CD4-positive, alpha-beta T cell treated with Interleukin-1 beta for 1 hour (primary cell): ENCODE measurements around the gene ZNF334.

Experiments used
- DNase-seq, 2 donors: peaks; one replicate each; pipeline ENCODE4 v3.0.0-alpha.2; 2020 to 2022

The ZNF334 gene

DNA sequence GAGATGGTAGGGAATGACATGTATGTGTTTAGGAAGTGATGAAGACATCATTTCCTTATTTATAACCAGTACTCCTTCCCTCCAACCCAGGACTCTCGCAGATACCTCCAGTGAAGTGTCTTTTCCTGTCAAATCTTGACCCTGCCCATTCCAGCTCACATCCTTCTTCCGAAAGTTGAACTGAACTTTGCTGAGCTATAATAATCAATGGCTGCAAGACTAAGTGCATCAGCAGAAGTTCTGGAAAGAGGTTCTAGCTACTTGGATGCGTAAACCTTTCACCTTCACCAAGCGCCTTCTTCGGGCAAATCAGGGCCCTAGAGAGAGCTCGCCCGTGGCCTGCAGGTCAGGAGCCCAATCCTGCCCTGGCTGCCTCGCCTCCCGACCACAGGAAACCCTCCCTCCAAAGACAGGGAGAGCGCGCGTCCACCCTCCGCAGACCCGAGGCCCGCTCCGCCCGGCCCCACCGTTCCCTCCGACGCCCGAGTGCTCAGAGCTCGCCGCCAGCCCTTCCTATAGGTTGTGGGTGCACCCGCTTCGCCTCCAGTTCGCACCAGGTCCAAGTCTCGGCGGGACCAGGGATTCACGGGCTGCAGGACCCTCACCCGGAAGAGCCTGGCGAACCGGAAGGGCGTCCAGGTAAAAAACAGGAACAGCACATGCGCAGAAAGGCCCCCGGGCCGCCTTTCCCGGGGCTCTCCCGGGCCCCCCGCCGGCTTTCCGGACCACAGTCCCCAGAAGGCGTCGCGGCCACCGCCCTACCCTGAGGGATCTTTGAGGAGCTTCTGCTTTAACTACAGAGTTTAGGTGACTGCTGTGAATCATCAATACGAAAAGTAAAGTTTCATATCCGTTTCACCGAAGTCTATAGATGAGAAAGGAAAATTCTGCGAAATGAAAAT is at the start of gene ZNF334:
Gene ZNF334 (minus strand): TSS at position 617 of the 902 bp plus-strand sequence. CDS start 1,457 bp downstream, outside the sequence.
- DNase-seq, result no peak

DNA sequence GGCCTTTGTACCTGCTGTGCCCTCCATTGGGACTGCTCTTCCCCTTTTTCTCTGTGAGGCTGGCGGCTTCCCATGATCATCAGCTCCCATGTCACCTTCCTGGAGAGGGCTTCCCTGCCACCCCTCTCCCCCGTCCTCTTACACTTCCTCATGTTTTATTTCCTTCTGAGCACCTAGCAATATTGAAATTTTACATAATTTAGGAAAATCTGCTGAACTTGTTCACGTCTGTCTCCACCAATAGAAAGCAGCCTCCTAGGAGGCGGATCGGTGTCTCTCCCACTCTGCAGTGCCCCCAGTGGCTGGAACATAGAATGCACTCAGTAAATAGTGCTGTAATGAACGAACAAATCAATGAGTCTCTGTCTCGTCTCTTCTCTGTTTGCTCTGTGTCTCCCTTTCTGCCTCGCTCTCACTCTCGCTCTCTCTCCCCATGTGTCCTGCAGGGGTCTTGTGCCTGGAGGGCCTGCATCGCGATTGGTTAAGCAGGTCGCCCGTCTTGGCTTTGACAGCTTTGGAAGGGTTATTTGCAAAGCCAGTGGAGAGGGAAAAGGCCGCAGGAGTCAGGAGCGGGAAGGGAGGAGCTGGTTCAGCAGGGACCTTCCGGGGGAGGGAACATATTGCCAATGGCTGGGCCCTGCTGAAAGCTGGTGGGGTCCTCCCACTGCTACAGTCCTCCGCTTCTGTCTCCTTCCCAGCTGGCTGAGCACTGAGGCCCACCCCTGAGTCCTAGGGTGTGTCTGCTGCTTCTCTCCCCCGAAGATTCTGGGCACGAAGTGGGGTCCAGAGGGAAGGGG is 49.2 kb upstream of the ZNF334 start:
- DNase-seq, result peak; percentile 53 to 57

DNA sequence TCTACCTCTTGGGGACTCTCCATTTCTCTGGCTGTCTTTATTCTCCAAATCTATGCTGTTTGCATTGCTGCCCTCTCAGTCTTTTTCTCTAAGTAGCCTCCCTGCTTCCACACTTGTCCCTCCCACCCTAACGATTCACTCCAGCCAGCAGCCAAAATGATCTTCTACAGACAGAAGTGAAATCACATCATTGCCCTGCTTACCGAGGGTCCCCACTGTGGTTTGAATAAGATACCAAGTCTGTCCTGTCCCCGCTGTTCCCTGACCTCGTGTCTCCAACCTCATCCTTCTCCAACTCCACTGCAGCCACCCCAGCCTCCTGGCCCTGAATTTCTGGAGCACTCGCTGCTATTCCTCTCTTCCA is 48.6 kb upstream of the ZNF334 start:
- no peak for DNase-seq

DNA sequence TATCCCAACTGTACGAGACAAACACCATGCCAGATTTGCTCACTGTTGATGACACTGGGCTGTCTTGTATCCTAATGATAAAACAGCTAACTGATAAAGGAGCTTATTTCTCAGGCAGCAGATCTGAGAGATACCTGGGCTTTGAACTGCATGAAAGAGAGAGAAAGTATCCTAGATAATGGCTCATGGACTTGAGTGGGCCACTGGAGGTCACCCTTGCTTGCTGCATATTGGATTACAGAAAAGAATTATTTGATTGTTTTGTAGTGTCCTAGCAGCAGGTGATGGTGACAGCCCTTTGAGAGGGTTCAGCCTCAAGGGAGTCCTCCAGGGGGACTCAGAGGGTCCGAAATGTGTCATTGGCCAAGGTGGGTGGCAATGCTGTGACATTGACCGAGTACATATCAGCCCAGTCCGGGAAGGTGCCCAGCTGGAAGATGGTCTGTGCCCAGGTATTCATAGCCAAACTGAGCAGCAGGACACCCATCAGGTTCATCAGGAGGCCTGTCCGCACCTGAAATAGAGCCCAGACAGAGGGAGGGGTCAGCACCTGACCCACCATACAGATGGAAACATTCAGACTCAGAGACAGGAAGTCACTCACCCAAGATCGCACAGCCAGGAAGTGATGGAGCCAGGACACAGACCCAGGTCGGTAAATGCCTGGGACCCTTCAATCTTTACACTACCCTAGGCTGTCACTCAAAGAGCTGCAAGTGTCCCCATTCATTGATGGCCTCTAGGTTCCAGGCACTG is 46.5 kb upstream of the ZNF334 start:
- no peak for DNase-seq

DNA sequence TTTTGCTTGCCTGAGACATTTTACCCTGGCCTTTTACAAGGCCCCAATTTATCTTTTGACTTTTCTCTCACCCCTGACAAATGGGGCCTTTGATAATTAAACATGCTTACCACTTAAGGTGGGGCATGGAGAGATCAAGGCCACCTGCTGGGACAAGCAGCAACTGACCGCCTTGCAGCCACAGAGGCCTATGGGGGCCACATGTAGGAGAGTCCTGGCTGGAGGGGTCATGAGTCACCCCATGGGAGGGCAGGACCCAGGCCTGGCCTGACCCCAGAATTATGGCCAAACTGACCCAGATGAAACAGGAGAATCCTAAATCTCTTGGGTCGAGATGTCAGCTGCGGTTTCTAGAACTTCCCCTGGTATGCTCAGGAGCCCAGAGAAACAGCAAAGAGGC is 45.6 kb upstream of the ZNF334 start:
- no peak for DNase-seq

DNA sequence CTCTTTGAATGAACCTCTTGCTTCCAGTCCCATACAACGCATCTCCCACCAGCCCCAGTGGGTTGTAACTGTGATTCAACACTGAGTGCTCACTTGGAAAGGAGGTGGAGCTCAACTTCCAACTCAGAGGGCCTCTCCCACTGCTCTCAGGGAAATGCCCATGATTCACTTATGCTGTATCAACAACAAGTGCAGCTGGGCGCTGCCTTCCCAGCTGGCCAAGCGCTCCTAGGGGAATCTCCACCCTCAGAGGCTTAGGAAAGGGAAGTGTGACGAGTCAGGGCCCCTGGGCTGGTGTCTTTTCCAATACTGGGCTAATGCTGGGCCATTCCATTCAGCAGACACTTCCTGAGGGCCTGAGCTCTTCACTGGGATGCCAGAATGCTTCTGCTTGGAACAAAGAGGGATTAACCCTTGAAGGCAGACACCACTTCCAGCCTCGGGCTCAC is 45.2 kb upstream of the ZNF334 start:
- no peak for DNase-seq

DNA sequence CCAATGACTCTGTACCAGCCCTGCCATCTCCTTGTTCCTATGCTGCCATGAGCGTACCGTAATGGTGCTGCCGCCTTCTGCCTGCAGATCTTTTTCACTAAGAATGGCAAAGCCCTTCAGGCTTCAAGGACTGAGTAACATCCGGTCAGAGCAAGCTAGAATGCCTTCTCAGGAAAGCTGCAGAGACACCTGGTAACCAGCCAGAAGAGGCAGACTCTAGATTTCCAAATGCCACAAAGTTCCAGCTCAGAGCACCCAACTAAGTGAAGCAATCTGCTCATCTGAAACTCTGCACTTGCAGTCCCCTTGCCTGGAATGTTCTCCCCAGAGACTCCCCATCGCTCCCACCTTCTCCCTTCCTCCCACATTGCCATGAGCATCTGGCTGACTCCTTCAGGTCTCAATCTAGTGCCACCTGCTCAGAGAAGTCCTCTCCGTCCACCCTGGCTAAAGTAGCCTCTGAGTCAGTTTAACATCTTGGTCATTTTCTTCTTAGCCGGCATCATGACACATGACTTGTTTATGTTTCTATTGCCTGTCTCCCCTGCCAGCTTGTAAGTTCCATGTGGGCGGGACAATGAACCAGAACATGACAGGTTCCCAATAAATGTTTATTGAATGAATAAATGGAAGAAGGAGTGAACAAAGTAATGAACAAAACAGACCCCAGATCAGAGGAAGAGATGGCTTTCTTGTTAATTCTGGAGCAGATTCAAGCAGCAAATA is 44.0 kb upstream of the ZNF334 start:
- no peak for DNase-seq

DNA sequence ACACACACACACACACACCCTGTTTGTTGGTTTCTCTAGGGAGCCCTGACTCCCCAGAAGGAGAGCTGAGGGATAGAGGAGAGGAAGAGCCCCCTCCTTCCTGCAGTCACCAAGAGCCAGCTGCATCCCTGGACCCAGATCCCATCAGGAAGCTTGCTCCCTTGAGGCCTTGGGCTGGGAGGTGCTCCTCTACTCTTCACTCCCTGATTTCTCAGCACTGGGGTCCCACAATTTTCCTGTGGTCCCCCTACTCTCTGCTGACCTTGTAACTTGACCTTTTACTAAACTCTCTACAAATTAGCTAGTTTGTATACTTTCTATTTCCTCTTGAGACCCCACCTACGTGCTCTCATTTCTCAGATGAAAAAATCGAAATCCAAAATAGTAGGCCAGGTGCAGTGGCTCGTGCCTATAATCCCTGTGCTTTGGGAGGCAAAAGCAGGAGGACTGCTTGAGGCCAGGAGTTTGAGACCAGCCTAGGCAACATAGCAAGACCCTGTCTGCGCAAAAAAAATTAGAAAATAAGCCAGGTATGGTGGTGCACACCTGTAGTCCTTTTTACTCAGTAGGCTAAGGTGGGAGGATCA is 42.1 kb upstream of the ZNF334 start:
- DNase-seq, result no peak

DNA sequence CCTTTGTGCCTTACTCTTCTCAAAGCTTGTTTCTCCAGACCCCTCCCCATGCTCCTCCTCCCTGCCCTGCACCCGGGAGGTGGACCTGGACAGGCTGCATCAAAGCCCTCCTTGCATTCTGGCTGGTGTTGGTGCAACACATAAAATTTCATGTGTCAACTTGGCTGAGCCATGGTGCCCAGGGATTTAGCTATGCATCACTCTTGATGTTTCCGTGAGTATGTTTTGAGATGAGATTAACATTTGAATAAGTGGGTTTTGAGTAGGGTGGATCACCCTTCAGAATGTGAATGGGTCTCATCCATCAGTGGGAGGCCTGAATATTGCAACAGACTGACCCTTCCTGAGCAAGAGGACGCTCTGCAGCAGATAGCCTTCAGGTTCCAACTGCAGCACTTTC is 41.5 kb upstream of the ZNF334 start:
- DNase-seq, result no peak

DNA sequence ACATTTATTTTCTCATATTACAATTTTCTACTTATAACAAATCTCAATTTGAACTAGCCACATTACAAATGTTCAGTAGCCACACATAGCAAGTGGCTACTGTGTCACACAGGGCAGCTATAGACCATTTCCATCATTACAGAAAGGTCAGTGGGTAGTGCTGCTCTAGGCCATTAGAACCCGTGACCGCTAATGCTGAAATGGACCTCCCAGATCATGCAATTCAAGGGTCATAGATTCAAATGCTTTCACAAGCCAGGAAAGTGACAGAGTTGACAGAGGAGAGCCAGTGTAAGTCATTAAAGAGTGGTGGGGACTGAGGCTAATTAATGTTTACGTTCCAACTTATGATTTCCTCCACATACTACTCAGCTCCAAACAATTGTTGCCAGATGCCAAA is 40.6 kb upstream of the ZNF334 start:
- DNase-seq, result no peak

DNA sequence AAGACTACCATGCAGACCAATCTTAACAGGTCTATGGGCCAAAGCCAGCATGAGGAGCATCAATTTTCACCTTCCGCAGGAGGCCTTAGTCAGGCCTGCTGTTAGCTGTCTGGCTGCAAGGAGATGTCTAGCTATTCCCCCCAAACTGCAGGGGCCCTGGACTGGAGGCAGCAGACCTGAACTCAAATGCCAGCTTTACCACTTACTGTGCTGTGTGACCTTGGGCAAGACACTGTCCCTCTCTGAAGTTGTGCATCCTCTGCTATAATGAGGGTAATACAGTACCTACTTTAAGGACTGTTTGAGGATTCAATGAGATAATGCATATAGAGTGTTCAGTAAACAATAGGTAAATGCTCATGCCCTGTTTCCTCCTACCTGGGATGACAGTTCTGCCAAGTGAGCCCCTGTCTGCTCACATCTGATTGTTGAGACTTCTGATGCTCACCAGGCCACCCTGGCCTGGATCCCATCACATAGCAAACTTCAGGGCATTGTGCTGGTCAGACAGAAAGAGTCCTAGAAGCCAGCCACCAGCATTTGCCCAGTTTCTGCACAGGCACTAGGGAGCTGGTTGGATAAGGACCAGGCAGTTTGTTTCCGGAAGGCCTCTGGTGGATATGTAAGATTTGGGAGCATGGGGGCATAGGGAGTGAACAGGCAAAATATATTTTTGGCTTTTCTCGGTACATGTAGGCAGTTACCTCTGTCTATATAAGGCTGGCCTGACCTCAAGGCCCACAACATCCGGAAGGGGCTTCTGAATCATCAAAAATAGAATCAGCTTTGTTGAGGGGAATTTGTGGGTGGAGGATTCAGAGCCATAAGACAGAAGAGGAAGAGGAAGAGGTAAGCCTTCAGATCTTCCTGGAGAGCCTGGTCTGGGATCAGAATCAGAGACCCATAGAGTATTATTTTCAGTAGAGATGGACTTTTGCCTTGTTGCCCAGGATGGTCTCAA is 39.4 kb upstream of the ZNF334 start:
- DNase-seq, result peak; percentile 21 to 27

DNA sequence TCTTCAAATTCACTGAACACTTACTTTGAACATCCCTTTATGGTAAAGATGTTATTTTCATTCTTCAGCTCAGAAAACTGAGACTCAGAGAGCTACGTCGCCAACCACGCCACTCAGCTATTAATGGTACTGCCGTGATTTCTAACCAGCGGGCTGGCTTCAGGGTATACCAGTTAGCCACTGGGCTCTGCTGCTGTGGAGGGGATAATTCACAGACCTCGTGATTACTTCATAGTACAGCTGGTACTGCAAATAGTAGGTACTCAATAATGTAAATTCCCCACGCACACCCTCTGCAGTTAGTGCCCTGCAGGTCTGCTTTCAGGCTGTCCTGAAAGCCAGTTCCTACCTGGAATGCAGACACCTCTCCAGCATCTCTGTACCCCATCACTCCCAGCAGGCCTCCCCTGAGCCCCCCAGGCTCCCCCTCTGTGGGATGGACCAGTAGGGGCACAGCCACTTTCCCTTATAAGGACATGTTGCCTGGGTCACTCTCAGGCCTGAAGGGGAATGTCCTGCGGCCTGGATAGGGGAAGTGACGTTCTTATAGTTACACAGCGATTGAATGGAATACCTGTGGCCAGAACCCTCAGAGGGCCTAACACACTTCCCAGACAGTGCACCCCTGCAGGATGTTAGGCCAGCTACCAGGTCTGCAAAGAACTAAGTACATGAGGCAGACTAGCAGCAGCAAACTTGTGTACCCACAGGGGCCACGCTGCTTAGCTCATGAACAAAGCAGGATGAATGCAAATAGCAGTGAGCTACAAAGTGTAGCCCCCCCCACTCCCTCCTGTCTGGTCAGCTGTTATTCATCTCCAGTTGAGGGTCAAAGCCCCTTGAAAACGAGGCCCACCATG is 38.4 kb upstream of the ZNF334 start:
- DNase-seq, result no peak

DNA sequence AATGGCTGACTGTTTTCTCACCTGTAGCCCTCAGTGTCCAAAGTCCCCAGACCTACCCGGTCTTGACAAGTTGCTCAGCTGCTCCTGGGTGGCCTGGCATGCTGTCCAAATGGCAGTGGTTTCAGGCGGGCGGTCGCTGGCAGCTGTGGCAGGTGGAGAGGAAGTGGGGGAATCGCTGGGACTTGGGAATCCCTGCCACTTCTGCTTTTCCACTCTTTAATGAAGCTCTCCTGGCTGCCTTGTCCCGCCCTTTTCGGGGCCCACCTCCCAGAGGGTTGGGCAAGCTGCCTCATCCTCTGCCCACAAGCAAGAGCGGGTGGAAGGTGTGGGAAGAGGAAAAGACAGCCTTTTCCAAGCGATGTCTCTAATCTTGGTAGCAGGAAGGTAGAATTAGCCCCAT is 37.1 kb upstream of the ZNF334 start, which contains the start of gene OCSTAMP:
Gene OCSTAMP (minus strand): TSS at position 194 of the 400 bp plus-strand sequence. CDS start 94 bp downstream, at position 100.
- DNase-seq, result no peak

DNA sequence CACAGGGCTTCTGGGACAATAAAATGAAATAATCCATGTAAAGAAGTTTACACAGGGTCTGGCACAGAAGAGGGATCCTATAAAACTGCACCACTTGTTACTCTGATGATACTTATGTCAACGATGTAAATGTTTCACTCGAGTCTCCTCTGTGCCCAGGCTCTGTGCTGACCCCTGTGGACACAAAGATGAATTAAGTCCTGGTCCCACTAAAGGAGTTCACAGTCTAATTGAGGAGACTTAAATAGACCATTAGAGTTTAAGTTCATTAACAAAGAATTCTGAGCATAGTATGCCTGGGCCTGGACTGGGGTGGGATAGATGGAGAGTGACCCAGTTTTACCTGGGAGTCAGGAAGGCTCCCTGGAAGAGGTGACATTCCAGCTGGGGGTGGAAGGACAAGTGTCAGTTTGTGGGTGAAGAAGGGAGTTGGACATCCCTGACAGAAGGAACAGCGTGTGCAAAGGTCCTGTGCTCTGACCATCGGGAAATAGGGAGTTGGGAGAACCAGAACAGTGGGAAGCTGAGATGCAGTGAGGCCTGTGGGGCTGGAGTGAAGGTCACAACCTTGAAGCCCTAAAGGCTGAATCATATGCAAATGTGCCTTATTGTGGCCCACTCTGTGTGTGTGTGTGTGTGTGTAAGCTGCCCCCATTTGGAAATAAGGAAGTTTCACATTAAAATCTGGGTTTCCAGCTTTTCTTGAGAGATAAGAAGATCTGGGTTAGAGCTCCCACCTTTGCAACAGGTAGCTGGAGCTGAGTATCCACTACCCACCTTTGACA is 36.0 kb upstream of the ZNF334 start:
- no peak for DNase-seq

DNA sequence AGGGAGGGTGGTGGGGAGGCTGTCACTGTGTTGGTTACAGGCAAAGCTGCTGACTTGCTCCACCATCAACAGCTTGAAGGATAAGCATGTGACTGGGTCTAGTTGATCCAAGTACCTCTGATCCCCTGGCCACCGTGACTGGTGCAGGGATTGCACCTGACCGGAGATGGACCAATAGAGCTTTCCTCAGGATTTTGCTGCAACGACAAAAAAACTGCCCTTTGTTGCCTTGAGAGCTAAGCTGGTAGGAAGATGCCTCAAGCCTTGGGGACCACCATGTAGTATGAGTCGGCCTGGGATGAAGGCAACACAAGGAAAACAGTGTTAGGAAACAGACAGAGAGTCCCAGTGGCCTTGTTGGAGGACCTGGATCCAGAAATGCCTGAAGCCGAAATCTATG is 35.3 kb upstream of the ZNF334 start:
- no peak for DNase-seq

DNA sequence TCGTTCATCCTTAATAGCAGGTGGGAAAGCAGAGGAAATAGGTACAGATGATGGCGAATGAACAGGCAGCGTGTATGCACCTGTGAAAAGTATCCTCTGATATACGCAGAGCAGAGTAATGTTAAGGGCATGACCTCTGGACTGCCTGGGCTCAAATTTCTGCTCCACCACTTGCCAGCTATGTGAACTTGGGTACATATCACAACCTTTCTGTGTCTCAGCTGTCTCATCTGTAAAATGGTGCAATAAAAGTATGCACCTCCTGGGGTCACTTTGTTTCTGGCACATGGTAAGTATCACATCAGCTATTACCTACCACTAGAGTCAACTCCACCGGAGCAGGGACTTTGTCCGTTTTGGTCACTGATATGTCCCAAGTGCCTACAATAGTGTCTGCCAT is 34.6 kb upstream of the ZNF334 start:
- no peak for DNase-seq

DNA sequence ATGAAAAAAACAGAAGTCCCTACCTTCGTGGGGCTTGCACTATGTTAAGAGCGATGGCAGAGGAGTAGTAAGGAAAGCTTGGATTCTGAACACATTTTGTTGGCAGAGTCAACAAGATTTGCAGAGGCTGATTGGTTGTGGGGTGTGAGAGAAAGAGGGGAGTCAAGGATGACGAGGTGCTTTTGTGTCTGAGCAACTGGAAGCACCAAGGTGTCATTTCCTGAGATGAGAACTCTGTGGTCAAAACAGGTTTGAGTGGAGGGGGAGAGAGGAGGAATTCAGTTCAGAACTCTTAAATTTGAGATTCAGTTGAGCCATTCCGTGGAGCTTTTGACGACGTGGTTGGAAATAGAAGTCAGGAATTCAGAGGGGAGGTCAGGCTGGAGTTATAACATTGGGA is 33.6 kb upstream of the ZNF334 start:
- no peak for DNase-seq

DNA sequence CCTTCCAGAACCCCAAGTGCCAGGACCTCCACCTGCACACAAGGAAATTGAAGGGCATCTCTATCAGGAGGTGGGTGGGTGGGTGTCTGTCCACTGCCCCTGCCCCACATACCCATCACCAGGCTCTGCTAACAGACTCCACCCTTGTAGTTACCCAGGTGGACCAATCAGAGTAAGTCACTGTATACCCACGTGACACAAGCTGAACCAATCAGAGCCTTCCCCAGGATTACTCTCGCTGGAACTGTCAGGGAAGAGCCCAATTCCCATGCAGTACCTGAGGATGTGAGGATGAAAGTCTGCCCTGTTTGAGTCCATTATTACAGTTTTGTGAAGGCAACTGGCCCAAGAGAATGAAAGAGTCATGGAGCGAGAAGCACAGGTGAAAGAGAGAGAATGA is 32.9 kb upstream of the ZNF334 start:
- DNase-seq, result no peak

DNA sequence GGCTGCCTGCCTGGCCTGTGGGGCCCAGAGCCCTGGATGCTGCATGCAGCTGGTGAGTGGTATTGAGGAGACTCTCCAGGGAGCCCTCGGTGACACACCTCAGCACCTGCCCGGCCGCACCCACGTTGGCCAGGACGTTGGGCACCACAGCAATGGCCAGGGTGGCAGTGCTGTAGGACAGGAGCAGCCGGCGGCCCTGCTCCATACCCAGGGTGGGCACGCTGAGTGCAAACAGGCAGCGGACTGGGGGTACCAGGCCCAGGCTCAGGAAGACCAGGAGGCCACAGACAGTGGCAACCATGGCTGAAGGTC is 32.4 kb upstream of the ZNF334 start:
- DNase-seq, result no peak
